AG10803 (cell line): ENCODE data around the gene CHD8.
A peak's percentile ranks its signal among the peaks of the same experiment; 100 is the strongest.

Source experiments
- DNase-seq: peaks from one replicate; pipeline ENCODE4 v3.0.0; 2010; ENCODE audit warnings: low read depth
- H3K4me3 ChIP-seq: 2 replicates; pipeline ENCODE4 v1.5.1; 2011; ENCODE audit warnings: mild to moderate bottlenecking, low read length, control low read depth
- TF ChIP-seq, protein P1 (sequence below): conservative IDR thresholded peaks from 2 replicates; pipeline ENCODE4 v1.5.1; 2011; ENCODE audit warnings: mild to moderate bottlenecking, low read length, control low read depth, inconsistent platforms

CHD8 gene

DNA sequence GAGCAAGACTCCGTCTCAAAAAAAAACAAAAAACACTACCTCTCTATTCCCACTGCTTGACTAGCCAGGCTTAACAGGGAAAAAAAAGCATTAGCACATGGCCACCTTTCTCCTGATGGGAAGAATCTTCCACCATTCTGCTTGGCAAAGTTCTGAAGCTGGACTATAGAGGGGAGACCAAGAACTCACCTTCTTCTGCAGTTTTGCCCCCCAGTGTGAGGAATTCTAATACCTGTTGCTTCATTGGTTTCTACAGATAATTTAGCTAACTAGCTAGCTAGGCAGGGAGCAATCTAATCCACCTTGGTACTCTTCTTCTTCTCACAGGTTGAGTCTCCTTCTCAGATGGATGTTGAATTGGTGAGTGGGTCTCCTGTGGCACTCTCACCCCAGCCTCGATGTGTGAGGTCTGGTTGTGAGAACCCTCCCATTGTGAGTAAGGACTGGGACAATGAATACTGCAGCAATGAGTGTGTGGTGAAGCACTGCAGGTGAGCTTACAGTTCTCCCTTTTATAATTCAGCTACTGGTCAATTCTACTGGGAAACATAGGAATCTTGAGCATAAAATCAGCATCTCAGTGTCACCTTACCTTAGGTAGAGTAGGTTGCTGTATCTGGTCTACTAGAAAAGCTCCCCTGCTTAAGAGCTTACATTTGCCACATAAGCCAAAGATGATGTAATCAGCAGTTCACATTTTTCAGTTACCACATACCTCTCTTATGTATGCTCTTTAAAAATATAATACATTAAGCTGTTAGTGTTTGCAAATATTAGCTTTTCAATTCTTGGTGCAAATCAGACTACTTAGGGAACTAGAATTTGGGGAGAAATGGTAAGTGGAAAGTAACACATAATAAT is 39.2 kb upstream of the CHD8 start:
- no peak overlapping the region for H3K4me3 ChIP-seq
- peak; percentile 60 for DNase-seq
- TF ChIP-seq, protein P1, sequence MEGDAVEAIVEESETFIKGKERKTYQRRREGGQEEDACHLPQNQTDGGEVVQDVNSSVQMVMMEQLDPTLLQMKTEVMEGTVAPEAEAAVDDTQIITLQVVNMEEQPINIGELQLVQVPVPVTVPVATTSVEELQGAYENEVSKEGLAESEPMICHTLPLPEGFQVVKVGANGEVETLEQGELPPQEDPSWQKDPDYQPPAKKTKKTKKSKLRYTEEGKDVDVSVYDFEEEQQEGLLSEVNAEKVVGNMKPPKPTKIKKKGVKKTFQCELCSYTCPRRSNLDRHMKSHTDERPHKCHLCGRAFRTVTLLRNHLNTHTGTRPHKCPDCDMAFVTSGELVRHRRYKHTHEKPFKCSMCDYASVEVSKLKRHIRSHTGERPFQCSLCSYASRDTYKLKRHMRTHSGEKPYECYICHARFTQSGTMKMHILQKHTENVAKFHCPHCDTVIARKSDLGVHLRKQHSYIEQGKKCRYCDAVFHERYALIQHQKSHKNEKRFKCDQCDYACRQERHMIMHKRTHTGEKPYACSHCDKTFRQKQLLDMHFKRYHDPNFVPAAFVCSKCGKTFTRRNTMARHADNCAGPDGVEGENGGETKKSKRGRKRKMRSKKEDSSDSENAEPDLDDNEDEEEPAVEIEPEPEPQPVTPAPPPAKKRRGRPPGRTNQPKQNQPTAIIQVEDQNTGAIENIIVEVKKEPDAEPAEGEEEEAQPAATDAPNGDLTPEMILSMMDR, result no peak

DNA sequence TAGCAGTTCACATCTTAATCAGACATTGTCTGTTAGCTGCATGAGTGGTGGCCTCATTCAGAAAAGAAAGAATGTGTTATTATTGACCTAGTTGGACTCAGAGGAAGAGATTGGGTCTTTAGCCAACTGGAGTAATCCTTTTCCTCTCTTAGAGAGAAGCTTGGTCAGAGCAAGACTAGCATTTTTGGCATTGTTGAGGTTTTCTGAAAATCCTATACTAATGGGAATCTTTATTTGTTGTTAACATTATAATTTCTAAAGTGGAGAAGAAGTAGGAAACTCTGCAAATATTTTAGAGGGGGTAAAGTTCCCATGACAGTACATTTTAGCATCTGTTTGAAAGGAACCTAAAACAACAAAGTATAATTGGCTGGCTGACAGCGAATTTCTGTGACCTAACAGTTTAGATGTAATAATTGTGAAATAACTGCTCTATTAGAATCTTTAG is 30.7 kb upstream of the CHD8 start:
- TF ChIP-seq, protein P1, result no peak
- H3K4me3 ChIP-seq, result no peak overlapping the region
- peak; percentile 94 for DNase-seq

- peak within 1 kb of the TSS; percentile 96 for H3K4me3 ChIP-seq
- TF ChIP-seq, protein P1, result peak; percentile 99
- DNase-seq, result peak; percentile 98
Observed at GRCh38 chr14:21476925-21477681, 21.2 kb upstream of the CHD8 start, which contains the start of the genes RAB2B and TOX4. RAB2B (minus strand) TSS chr14:21476959; CDS start chr14:21476872, 87 bp downstream. TOX4 (plus strand) TSS chr14:21477195; CDS start chr14:21477279, 84 bp downstream.

GRCh38 chr14:21476523-21476924 is 20.6 kb upstream of the CHD8 start:
- peak overlapping the region; percentile 96 for H3K4me3 ChIP-seq
- DNase-seq, result no peak
- TF ChIP-seq, protein P1, result no peak

- peak overlapping the region; percentile 96 for H3K4me3 ChIP-seq
- TF ChIP-seq, protein P1, result no peak
- no peak for DNase-seq
Observed at GRCh38 chr14:21475767-21476522, 20.0 kb upstream of the CHD8 start.

- DNase-seq, result peak; percentile 83
- TF ChIP-seq, protein P1, result no peak
Observed at GRCh38 chr14:21467616-21468015, 11.7 kb upstream of the CHD8 start.

More at GRCh38 chr14:21467616-21468015, 11.7 kb upstream of the CHD8 start:
- no peak overlapping the region for H3K4me3 ChIP-seq
